GM21526 (cell line): ENCODE data around the gene KIF6.

Experiments used
- ATAC-seq: cut with Tn5 transposase; IDR thresholded peaks from one replicate; pipeline ENCODE4 v1.9.1; 2021; ENCODE audit warnings: moderate library complexity; ENCODE audit not compliant: unreplicated experiment, low FRiP score

KIF6 gene

DNA sequence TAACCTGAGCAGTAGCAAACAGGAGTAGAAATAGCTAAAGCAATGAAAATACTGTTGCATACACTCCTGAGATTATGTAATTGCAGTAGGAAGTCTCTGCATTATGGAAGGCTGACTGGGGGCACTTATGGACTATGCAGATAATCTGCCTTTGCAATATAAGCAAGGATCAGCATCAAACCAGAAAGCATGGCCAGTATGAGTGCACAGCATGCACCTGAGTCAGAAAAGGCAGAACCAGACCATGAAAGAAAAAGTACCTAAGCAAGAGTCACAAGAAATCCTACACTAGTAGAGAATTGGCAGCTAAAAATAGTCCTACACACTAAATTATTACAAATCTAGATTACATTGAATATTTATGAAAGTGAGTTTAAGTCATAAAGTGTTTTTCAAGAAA, 164.3 kb downstream of the KIF6 start:
- ATAC-seq, result no peak

DNA sequence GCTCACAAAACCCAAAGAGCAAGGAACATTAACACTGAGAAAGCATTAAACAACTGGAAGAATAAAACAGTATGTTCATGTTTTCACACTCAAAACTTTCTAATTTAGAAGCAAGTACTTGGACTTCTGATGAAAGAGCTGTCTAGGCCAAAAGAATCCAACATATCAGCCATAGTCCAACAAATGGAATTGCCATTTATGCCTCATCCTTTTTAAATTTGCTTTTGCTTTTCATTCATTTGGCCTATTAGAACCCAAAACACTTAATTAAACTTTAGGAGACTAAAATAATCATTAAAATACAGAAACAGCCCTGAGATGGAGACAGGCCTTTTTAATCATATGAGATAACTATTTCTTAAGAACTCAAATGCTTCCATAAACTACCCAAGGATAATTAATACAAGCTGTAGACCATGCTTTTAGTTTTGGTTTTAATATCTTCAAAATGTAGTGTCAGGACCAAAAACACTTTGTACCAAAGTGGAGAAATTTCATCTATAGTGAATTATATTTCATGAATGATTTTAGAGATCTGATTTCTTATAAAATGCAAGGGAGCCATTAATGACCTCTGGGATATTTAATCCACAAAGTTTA, 166.5 kb downstream of the KIF6 start:
- no peak for ATAC-seq

- ATAC-seq, result no peak
These were observed 167.1 kb downstream of the KIF6 start for GRCh38 chr6:39558079-39558478.

DNA sequence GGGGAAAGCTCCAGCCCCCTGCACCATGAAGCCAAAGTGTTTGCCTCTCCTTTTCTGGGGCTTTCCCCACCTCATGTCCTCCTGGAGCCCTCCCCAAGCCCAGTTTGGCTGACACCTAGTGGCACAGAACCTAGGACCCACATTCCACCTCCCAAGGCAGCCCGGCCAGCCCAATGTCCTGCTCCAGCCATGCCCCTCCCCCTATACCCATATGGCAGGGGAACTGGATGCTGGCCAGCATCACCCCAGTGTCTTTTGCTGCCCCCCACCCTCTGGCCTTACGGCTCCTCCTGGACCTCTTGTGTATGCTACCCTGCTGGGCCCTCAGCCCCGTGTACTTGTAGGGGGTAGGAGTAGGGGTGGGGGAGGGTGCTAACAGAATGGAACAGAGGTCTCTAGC, 170.1 kb downstream of the KIF6 start:
- ATAC-seq, result no peak

DNA sequence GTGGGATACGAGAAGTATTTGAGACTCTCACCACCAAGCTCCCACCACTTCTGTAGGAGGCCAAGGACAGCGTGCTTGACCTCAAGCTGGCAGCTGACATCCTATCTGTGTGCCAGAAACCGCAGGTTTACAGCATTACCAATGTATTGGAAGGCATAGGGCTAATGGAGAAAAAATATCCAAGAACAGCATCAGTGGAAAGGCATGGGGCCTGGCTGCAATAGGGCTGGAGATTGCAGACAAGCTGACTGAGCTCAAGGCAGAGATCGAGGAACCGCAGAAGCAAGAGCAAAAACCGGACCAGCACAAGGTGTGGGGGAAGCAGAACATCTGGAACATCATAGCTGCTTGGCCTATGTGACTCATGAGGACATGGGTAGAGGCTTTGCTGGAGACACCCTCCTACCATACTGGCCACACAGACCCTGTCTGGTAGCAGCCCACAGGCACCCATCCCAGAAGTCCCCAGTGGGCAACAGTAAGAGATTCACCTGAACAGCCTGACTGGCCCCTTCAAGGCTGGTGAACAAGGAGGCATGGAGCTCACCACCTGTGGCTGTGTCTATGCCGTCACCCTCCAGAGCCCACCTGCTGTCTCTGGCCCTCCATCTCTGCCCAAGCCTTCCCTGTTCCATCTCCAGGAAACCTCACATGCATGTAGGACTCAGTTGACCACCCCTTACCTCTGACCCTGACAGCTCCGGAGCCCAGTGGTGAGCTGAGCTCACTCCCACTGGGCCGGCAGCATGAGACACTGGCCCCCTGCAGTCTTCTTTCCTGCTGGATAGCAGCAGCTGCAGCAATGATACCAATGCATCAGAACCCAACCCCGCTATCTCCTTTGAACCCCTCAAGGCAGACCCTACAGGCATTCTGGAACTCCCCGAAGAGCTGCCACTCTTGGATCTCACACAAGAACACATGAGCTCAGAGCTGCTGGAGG, 171.1 kb downstream of the KIF6 start:
- ATAC-seq, result no peak

DNA sequence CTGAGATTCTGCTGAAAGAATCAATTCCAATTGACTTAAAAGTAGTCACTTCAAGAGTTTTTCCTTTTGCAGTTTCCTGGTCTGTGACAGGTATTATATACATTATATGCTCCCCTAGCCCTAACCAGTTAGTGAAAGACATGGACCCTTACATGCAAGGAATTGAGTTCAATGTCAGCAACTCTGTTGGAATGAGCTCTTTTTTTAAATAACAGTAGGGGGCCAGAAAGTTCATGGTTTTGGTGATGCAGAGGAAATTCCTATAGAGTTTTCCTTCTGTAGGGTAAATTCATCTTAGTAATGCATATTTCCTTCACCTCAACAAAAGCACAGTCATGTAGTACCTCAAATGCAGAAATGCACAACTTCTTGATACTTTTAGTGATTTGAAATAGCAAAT, 172.2 kb downstream of the KIF6 start:
- ATAC-seq, result no peak

GRCh38 chr6:39550191-39550590, 175.0 kb downstream of the KIF6 start:
- ATAC-seq, result no peak

DNA sequence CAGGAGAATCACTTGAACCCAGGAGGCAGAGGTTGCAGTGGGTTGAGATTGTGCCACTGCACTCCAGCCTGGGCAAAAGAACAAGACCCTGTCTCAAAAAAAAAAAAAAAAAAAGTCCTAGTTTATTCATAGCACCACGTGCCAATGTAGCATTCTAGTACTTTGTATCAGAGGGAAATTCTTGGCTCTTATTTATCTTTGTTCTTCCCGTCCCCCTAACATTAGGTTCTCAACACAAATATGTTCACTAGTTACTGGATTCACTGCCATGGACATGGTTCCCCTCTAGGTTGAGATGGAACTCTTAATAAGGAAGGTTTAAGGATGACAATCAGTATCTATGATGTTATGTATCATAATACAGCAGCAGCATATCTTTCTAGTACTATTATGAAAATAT, 178.5 kb downstream of the KIF6 start:
- no peak for ATAC-seq

DNA sequence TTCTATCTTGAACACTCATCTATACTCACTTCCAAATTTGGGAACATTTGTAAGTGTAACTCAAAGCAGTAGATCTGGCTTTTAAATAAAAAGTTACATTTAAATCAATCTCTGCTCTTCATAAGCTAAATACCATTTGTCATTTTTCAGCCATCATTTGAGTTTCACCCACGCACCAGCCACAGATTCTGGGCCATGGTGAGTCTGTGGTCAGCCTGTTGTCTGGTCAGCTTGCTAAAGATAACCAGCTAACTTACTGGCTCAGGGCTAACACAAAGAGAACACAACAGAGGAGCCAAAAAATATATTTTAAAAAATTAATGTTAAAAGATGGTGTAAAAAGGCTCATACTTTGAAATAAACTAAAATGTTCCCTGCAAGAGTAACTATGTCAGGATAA, 181.3 kb downstream of the KIF6 start:
- no peak for ATAC-seq

- ATAC-seq, result no peak
These were observed 182.1 kb downstream of the KIF6 start for GRCh38 chr6:39543095-39543494.

DNA sequence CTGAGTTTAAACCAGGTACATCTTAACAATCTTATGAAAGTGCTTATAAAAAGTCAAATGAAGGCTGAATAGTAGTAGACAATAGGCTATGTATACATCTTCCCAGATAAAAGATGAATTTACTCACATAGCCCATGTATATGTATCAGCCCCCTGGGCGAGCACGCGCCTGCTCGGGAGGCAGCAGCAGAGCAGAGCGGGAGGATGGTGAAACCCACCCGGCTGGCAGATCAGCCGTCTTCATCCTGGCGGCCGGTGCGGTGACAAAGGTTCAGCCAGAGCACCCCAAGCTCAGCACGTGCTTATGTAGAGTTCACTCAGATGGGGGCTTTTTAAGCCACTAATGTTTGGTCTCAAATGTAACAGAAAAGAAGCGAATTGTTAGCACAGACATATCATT, 184.8 kb downstream of the KIF6 start:
- no peak for ATAC-seq

DNA sequence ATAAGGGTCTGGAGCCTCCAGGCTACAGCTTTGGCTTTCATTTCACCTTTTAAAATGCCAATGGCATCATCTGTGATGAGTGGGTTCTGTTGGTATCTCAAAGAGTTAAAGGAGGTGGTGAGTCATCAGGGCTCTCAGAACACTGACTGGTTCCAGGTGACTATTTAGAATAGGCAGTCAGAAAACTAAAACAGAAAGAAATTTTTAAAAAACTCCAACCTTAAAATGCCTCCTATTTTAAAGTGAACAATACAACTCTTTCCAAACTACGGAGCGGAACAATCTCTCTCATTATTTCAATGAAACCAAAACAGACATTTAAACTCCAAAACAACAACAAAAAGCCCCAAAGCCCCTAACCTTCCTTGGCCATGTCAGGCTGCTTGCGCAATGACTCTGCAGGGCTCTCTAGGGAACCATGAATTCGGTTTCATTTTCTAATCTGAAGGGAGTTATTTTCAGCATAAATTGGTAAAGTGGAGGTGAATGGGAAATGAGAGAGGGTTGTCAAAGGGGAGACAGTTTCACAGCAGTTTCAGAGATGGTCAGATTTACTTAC, 194.9 kb downstream of the KIF6 start:
- peak; percentile 99 for ATAC-seq

DNA sequence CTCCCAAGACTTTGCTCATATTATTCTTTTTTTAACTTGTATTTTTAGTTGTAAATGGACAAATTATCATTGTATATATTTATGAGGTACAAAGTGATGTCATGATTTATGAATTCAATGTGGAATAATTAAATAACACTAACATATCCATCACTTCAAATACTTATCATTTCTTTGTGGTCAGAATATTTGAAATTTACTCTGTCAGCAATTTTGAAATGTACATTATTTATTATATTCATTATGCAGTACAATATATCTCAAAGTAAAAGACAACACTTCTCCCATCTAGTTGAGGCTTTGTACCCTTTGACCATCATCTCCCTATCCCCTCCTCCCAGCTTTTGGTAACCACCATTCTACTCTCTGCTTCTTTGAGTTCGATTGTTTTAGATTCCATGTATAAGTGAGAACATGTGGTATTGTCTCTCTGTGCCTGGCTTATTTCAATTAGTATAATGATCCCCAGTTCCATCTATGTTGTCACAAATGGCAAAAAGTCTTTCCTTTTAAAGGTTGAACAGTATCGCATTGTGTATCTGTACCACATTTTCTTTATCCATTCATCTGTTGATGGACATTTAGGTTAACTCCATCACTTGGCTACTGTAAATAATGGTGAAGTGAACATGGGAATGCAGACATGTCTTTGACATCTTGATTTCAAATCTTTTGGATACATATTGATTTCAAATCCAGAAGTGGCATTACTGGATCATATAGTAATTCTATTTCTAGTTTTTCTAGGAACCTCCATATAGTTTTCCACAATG, 197.2 kb downstream of the KIF6 start:
- ATAC-seq, result no peak

GRCh38 chr6:39524007-39524406, 201.2 kb downstream of the KIF6 start:
- ATAC-seq, result no peak

DNA sequence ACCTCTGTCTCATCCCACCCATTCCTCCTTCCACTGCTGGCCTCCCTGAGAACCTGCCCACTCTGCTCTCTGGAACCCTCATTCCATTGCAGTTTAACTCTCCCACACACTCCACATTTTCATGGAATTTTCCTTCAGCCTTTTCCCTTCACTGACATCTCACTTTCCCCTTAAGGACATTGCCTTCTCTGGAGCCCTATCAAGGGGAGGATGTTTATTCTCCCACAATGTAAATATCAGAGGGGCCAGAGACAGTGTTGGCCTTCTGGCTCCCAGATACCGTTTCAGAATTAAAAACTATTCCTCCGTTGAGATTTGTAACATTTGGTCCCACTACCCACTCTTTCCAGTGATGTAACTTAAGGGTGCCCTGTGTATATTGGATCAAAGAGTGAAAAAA, 203.2 kb downstream of the KIF6 start:
- ATAC-seq, result no peak

DNA sequence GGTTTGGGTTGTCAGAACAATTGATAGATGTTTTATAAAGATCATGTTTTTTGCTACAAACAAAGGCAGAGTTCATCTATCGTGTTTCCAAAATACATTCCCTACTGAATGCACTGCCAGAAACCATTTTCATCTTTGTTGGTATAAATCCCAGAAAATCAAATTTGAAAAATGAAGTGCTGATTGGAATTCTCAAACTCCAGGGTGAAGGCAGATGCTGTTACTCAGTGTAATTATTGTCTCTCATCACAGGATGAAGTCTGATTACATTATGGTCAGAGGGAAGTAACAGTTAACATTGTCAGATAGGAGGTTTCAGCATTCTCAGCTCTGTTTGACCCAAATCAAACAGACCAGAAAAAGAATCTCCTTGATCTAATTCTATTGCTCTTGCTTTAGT, 204.3 kb downstream of the KIF6 start:
- ATAC-seq, result no peak

DNA sequence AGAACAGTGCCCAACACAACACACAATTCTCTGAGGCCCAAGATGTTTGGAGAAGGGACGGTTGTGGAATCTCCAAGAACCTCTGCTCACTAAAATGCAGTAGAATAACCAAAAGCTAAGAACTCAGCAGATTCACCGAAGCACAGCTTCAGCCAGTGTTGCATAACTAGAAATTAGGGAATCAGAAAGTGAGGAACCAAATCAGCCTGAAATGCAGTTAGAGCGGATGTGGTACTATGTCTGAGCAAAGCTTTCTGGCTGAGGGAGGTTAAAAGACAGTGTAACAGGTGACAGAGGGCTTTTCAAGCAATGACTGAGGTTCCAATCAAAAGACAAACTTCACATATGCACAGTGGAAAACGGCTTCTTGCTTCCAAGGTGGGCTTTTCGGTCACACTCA, 204.8 kb downstream of the KIF6 start:
- no peak for ATAC-seq

- no peak for ATAC-seq
These were observed 207.0 kb downstream of the KIF6 start for GRCh38 chr6:39518221-39518620.

DNA sequence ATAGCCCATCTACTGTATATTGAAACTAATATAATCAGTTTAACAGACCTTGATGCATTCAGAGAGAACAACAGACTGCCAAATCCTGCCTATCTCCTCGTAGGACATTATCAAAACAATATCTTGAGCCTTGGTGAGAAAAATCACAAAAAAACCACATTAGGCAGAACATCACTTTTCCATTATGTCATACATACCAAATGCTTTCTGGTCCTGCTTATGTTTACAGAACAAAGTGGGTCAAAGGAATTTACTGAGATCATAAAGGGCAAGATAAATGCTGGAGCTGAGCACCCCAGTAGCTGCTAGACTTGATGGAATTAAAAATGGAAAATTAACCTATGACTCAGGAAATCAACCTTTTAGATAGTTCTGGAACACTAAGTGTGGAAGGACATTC, 207.5 kb downstream of the KIF6 start:
- ATAC-seq, result no peak

- ATAC-seq, result no peak
These were observed 208.7 kb downstream of the KIF6 start for GRCh38 chr6:39516471-39516870.

DNA sequence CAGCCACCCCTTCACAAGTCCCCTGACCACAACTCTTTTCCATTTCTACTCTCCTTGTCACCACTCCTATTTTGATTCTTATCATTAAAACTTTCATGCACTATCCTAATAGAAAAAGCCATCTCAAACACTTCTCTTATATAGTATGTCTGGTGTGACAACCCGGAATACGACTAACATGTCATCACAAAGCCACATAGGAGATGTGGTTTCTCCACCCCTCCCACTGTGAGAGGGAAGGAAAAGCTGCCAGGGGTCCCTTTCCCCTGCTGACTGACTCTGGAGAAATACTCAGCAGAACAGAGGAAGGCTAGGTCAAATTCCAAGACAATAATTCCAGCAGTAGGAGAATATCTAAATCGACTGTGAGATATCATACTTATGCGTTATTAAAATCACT, 209.7 kb downstream of the KIF6 start:
- no peak for ATAC-seq
